Activated naive CD4-positive, alpha-beta T cell treated with anti-CD3 and anti-CD28 coated beads, Interleukin-2, amount 50 U/mL, for 72 hours (primary cell): ENCODE data around the gene ZDHHC22. TPM values are rescaled to one million over a fixed set of nuclear protein-coding genes. Genes with fewer than 3 reads are reported as not detected.

Experiments
- ATAC-seq, 2 donors: fragments of 150-1000 bp; cut with Tn5 transposase; 2 replicates each; pipeline ENCODE4 v1.10.0; 2021; ENCODE audit warnings: mild to moderate bottlenecking in 2 of 2, moderate library complexity in 2 of 2
- DNase-seq, 2 donors: peaks; one replicate each; pipeline ENCODE4 v3.0.0; 2021 to 2022; ENCODE audit warnings: low spot score in 2 of 2
- H3K27ac Mint-ChIP-seq, 2 donors: one replicate each; pipeline ENCODE4 v1.8.0; 2022; ENCODE audit warnings: mild to moderate bottlenecking in 2 of 2, mixed read lengths in 2 of 2
- H3K36me3 Mint-ChIP-seq, 2 donors: one replicate each; pipeline ENCODE4 v1.8.0; 2022; ENCODE audit warnings: mixed read lengths in 2 of 2
- H3K9me3 Mint-ChIP-seq, 2 donors: one replicate each; pipeline ENCODE4 v1.8.0; 2022; ENCODE audit warnings: mixed read lengths in 2 of 2
- total RNA-seq, 2 donors: library from RNA; stranded (reverse); gene quantifications; one replicate each; pipeline ENCODE4 v1.2.3, GENCODE V29; 2022

Gene ZDHHC22
- total RNA-seq, 2 donors from 2014 or later = not detected

DNA sequence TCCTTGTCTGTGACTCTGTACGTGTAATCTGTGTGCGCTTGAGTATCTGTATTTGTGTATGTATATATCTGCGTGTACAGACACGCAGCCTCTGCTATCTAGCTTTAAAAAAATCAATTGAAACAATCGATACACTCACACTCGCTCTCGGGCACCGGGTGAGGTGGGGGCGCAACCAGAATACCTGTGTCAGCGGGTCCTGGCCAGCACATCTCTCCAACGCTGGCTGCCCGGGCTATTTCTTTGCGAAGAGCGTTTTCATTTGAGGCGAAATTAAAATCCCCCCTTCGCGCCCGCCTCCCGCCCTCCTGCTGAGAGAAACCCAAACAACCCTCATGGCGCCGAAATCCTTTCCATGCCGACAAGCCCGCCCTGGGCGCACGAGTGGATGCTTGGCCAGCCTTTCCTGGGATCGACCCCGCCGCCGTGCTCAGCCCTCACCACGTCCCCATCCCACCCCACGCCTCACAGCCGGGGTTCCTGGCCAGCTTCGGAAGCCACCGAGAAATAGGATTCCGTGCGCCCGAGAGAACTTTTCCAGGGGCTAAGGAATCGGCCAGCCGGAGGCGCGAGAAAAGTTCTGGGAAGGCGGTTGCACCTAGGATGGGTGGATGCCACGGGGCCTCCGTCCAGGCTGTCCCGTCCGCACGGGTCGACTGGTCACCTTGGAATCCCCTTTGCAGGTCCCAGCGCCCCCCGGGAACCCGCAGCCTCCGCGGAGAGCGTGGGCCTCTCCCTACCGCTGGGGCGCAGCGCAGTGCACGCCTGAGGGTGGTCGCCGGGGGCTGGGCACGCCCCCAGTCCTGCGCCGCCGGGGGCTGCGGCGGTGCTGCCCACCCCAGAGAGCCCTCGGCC lies 1.0 kb downstream of the ZDHHC22 start:
- DNase-seq = no peak
- no peak for ATAC-seq
- Mint-ChIP-seq H3K36me3 (no peaks in the 10 kb centered on the region), H3K27ac (no peak overlapping the region), H3K9me3 (no peaks in the 10 kb centered on the region)

DNA sequence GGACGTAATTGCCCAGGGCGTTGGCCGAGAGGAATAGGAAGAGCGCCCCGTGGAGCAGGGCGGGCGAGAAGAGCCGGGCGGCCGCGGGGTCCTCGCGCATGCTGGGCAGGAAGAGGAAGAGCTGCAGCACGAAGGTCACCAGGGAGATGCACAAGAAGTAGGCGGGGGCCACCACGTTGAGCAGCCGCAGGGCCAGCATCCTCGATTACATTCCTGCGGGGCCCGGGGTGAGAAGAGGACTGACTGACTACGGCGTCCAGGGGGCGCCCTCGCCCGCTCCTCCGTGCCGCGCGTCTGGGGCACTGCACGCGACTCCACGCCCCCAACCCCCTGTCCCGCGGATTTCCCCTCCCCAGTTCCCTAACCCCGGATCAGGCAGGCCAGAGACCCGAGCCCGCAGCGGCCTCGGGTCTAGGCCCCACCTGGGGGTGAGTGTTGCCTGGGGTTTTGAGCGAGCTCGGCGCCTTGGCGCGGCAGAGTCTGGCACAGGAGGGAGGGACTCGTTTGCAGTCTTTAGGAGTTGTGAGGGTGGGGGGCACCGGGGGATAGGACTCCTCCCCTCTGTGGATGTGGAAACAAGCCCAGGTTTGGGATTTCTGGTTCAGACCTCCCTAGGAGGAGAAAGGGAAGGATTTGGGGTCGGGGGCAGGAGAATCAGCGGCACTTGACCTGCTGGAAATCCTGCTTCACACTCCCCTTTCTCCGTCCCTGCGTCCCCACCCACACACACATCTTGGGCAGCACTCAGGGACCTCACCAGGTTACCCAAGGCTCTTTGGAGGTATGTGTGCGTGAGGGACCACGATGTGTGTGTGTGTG lies 1.8 kb downstream of the ZDHHC22 start:
- ATAC-seq = peak; percentile 74 to 89
- no peaks in the 10 kb centered on the region for H3K36me3 Mint-ChIP-seq

DNA sequence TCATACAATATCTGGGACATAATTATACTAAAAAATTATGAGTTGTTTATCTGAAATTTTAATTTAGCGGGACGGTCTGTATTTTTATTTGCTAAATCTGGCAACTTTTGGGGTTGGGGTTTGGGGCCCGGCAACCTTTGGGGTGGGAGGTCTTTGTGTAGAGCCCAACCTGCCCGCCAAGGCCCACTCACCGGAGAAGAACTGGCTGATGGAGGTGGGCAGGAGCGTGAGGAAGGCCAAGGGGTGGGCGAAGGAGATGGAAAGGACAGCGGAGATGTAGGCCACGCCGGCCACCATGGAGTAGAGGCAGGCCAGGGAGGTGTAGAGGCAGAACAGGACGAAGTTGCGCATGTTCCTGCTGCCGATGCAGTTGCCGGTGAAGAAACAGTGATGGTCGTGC lies 2.6 kb downstream of the ZDHHC22 start:
- H3K9me3 Mint-ChIP-seq = no peaks in the 10 kb centered on the region
- no peak overlapping the region for H3K27ac Mint-ChIP-seq
- ATAC-seq (no peak), DNase-seq (no peak)
- H3K36me3 Mint-ChIP-seq = no peaks in the 10 kb centered on the region

More for the DNA sequence above, 1.8 kb downstream of the ZDHHC22 start:
- no peaks in the 10 kb centered on the region for H3K9me3 Mint-ChIP-seq
- H3K27ac Mint-ChIP-seq = no peak overlapping the region
- DNase-seq = peak in 1 of 2 donors; percentile 75

DNA sequence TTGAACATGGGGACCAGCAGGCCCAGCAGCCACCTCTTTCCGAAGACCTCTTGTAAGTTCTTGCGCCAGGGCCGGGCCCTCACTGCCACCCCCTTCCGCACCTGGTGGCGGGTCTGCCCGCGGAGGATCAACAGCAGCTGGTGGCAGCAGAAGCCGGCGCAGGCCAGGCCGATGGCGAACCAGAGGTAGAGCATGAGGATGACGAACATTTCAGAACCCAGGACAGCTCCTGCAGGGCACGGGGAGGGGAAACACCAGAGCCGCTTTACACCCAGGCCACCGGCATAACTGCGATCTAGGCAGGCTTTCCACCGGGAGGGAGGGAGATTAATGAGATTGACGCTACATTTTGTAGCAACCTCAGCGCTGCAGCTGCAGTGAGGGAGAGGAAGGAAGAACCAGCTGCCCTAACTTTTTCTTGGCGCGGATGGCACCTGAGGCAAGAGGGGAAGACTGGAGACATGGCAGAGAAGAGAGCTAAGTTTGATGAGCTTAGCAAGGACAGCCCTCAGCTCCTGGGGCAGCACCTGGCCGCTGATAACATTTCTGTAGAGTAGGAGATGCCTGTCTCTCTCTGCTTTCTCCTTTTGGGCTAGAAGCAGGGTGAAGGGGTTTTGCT lies 7.8 kb downstream of the ZDHHC22 start:
- peak in 1 of 2 donors; percentile 74 for DNase-seq
- Mint-ChIP-seq H3K36me3 (no peaks in the 10 kb centered on the region), H3K9me3 (peaks cover 0 to 4% of the 10 kb centered on the region in 2 donors), H3K27ac (no peak overlapping the region)
- peak; percentile 36 to 84 for ATAC-seq

DNA sequence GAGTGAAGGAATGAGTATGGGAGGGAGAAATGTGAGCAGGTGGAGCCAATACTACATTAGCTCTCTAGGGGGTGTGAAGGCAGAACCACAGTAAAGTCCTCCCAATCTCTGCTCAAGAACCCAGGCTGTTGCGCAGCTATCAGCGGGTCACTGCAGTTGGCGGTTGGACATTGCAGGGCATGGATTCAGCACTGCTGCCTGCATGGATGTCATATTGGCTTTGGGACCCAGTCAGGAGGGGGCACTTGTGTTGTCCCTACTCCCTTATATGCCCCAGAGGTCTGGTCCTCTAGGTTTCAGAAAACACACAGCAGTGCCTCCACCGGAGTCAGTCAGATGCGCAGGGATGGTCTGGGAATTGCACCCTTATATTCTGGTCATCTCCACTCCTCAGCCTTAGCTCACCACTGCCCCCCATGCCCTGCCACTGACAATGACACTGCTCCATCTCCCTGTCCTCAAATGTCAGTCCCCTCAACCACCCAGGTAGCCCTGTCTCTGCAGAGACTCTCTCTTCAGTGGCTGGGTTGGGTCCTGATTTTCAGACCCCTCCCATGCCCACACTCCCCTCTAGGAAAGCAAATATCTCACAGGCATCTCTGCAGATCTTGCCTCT lies 9.6 kb downstream of the ZDHHC22 start:
- ATAC-seq = no peak
- Mint-ChIP-seq H3K9me3 (peaks cover 0 to 4% of the 10 kb centered on the region in 2 donors), H3K36me3 (no peaks in the 10 kb centered on the region), H3K27ac (no peak overlapping the region)
- peak in 1 of 2 donors; percentile 14 for DNase-seq

DNA sequence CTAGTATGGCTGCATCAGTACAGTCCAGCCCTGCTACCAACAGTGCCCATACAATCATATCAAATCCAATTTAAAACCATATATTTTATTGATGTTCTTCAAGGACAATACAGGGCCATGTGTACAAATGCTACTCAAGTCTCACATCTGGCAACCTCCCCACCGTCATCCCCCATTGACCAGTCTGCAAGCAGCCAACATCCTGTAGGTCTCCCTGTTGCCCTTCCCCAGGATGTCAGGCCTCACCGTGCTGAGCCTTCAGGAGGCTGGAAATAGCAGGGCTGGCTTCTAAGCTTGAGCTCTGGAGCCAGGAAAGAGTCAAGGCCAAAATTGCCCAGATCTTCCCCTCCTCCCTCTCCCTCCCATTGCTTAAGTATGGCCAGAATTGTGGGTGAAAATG lies 10.4 kb downstream of the ZDHHC22 start:
- DNase-seq (no peak), ATAC-seq (no peak)
- no peak overlapping the region for H3K27ac Mint-ChIP-seq
- no peaks in the 10 kb centered on the region for H3K36me3 Mint-ChIP-seq
- peaks cover 0 to 4% of the 10 kb centered on the region in 2 donors for H3K9me3 Mint-ChIP-seq

DNA sequence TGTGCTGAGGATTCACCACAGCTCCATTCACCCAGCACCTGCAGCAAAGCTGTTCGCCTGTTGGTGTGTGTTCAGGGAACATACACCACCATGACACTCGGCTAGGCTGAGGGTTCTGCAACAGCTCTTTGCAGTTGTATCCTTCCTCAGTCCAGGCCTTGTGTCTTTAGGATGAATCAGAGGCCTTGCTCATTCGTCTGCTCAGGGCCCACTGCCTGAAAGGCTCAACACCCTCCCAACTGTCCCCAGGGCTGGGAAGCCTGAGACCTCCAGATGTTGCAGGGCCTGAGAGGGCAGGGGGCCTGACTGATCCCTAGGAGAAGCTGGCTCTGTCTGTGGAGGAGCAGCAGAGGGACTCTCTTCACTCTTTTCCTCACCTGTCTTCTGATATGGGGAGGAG lies 11.2 kb downstream of the ZDHHC22 start:
- no peaks in the 10 kb centered on the region for H3K36me3 Mint-ChIP-seq
- ATAC-seq = no peak
- no peak overlapping the region for H3K27ac Mint-ChIP-seq
- DNase-seq = no peak
- peaks cover 0 to 4% of the 10 kb centered on the region in 2 donors for H3K9me3 Mint-ChIP-seq

DNA sequence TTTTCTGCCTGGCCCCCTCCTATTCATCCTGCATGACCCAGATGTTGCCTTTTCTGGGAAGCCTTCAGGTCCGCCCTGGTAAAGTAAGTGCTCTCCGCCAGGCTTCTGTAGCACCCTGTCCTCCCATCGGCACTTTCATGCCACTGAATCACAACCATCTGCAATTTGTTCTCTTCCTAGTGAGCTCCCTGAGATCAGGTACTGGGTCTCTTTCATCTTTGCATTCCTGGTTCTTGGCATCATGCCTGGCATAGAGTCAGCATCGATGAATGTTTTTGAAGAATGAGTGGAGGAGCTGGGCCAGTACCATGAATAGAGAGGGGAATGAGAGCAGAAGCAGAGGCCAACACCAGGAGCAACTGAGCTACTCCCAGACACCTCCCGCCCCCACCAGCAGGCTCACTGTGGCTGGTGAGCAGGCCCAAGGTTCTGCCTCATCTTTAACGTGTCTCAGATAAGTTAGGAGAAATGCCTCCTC lies 13.1 kb downstream of the ZDHHC22 start:
- DNase-seq = no peak
- Mint-ChIP-seq H3K9me3 (peaks cover 0 to 4% of the 10 kb centered on the region in 2 donors), H3K27ac (no peak overlapping the region), H3K36me3 (no peaks in the 10 kb centered on the region)
- no peak for ATAC-seq

DNA sequence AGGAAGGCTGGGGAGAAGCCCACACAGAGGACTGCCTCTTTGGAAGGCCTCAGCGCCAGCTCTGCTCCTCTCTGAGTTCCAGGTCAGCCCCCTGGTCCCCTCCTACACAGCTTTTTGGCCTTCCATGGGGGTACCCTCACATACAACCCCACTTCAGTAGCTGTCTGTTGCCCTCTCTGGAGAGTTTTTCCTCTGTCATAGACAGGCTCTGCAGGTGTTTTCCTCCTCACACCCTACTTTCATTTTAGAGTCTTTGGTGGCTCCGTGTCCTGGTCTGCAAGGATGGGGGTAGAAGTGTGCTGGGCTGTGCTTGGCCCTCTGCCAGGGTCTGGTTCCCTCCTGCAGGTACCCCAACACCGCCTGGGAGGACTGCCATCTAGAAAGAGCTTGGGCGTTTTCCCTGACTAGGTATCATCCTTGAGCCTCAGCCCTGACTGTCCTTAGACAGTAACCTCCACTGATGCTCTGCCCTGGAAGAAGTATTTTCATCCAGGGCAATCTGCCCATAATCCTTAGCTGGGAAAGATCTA lies 15.1 kb downstream of the ZDHHC22 start:
- no peaks in the 10 kb centered on the region for H3K36me3 Mint-ChIP-seq
- ATAC-seq = no peak
- no peak overlapping the region for H3K27ac Mint-ChIP-seq
- no peaks in the 10 kb centered on the region for H3K9me3 Mint-ChIP-seq
- no peak for DNase-seq

DNA sequence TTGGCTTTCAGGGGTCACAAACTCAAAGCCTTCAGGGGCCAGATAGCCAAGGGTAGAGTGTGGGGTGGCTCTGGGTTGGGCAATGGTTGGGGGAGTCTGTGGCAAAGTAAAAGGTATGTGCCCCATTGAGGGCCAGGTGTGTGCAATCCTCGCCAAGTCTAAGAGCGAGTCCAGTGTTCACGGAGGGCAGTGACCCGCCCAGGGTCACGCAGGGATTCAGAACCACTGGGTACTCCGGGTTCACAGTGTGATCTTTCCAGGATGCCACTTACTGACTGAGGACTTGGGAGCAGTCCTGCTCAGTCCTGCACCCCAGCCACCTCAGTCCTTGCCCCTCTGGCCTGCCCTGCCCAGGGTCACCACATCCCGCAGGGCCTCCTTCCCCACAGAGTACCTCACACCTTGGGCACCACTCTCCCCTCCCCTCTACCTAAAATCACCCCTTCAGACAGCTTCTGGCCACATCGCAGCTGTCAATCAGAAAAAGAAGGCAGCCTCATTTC lies 15.7 kb downstream of the ZDHHC22 start:
- DNase-seq (no peak), ATAC-seq (no peak)
- Mint-ChIP-seq H3K27ac (no peak overlapping the region), H3K9me3 (no peaks in the 10 kb centered on the region), H3K36me3 (no peaks in the 10 kb centered on the region)

DNA sequence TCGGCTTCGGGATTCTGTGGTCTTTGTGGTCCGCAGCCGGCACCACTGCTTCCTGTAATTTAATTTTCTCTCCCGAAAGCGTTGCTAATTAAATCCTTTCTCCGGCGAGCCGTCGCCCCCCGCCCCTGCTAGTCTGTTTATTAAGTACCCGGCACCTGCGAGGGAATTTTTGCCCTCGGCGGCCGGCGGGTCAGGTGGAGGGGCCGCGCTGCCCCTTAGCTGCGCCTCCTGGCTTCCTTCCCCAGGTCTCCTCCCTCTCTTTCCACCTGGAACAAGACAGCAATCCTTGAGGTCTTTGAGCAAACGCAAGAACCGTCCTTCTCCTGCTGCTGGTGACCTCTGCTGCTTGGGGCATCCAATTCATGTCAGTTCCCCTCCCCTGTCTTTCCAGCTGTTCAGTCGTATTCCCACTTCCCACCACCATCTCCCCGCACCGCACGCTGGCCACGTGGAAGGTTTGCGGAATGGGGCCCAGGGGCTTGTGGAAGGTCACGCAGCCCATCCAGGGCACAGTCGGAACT lies 16.2 kb downstream of the ZDHHC22 start:
- H3K36me3 Mint-ChIP-seq = no peaks in the 10 kb centered on the region
- H3K9me3 Mint-ChIP-seq = no peaks in the 10 kb centered on the region
- H3K27ac Mint-ChIP-seq = no peak overlapping the region
- ATAC-seq (no peak), DNase-seq (no peak)

DNA sequence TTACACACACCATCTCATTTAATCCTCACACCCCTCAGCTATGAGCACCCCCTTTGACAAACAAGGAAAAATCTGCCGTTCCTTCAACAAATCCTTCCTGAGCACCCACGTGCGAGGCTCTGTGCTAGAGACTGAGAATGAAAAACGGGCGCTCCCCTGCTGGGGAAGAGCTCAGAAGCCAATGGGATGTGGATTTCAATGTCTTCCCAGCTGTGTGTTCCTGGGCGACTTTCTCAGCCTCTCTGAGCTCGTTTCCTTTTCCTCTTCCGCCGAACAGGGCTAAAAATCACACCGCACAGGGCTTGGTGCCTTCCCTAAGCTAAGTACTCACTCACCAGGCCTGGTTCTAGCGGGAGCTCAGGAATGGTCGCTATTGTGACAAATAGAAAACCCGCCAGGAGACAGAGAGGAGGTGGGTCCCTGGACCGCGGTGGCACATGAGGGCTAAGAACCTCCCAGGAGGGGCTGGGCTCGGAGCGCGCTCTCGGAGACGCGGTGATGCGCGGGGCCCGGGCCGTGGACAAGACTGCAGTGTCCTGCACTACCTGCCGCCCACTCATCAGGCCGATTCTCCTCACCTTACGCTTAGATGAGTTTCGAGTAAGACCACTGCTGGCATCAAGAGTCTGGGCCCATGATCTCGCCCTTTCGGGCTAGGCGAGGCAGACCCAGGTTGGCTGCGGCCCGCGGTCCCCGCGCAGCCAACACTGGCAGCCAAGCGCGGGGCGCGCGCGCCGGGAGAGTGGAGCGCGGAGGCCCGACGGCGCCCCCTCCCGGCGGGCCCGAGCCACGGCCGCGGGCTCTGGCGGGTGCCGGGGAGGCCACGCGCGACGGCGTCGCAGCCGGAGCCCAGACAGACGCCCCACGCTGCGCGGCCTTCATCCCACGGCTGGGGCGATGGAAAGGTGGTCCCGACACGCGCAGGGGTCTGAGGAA lies 17.0 kb downstream of the ZDHHC22 start:
- Mint-ChIP-seq H3K9me3 (no peaks in the 10 kb centered on the region), H3K27ac (no peak overlapping the region), H3K36me3 (no peaks in the 10 kb centered on the region)
- ATAC-seq = peak; percentile 83 to 90
- DNase-seq = peak; percentile 67 to 81

DNA sequence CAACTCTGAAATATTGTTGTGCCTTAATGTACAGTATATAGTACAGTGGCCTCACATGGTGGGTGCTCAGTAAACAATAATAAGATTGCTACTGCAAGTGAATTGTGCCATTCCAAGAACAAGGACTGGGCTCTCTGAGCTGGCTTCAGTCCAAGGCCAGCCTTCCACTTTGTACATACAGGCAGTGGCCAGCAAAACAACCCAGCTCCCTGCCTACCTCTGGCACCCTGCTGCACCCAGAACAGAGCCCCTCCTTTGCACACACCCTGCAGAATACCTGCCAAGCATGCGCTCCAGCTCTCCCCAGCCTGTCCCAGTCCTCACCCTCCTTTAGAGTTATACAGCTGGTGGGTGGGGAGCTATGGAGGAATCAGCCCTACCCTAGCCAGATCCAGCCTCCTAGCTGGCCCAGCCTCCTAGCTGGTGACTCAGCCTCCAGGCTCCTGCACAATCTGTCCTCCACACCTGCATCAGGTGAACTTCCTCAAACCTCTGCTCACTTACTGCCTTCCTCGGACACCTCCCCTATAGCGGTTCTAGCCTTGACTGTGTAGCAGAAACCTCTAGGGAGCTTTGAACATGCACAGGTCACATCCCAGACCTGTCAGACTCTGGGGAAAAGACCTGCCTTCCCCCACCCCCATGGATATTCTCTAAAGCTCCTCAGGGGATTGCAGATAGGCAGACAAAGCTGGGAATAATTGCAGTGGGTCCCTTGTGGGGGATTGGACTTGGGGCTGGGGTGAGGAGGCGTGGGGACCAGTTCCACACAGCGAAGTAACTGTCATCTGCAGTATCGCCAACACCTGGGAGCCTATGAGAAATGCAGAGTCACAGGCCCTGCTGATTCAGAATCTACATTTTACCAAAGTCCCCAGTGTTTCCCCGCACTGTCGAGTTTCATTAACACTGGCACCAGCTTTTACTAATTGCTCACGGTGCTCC lies 17.9 kb downstream of the ZDHHC22 start:
- no peaks in the 10 kb centered on the region for H3K9me3 Mint-ChIP-seq
- DNase-seq (no peak), ATAC-seq (peak in 1 of 2 donors; percentile 6)
- H3K36me3 Mint-ChIP-seq = no peaks in the 10 kb centered on the region
- H3K27ac Mint-ChIP-seq = no peak overlapping the region

DNA sequence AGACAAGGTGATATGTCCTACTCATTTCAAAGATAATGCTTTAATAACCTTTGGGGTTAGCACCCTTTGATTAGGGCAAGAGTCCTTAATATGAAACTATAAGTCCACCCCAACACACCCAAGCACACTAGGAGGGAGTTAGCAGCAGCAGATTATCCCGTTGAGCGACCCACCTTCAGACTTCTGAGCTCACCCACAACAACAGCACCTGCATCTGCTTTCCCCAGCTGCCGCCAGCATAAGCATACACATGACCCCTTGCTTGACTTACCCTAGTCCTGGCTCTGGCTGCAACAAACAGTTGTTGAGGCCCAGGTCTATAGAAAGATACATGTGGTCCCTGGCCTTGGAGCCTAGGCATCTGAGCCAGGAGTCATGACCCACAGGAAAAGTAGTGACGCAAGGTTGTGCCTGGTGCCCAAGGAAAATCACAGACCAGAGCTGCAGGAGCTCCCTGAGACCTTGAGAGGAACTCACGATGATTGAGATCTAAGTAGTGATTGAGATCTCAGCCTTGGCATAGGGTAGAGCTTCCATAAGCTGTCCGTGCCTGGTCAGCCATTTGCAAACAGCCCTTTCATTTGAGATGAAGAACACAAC lies 19.0 kb downstream of the ZDHHC22 start:
- Mint-ChIP-seq H3K36me3 (no peaks in the 10 kb centered on the region), H3K27ac (no peak overlapping the region), H3K9me3 (no peaks in the 10 kb centered on the region)
- no peak for DNase-seq
- ATAC-seq = no peak
